Activated CD4-positive, alpha-beta memory T cell treated with anti-CD3 and anti-CD28 coated beads, Interleukin-2, amount 10 ng/mL, durations not matched to agents 7 days and 5 days (primary cell): ENCODE results near the gene APOBEC4. TPM values are rescaled to one million over a fixed set of nuclear protein-coding genes. Genes with fewer than 3 reads are reported as not detected.
"Not testable (repeated sequence)": the region's sequence is repeated elsewhere in the genome, so short reads cannot be mapped to it uniquely, and the experiment has no call there.

ENCODE experiments used
- CTCF ChIA-PET: fragments of 350-600 bp; sonication (Branson Sonifier 250); formaldehyde crosslinking; loops from one replicate; lab custom pipeline; 2021; ENCODE audit warnings: antibody characterized with exemption, inconsistent platforms; lab: Charles Lee
- POLR2A ChIA-PET: fragments of 350-600 bp; sonication (Branson Sonifier 250); formaldehyde crosslinking; loops from one replicate; lab custom pipeline; 2021; ENCODE audit warnings: antibody characterized with exemption; lab: Charles Lee
- DNase-seq: peaks from one replicate; pipeline ENCODE4 v3.0.0-alpha.2; 2020
- H3K27ac Mint-ChIP-seq: one replicate; pipeline ENCODE4 v1.8.0; 2021; ENCODE audit warnings: mild to moderate bottlenecking, mixed read lengths
- H3K27me3 Mint-ChIP-seq: one replicate; pipeline ENCODE4 v1.8.0; 2021; ENCODE audit warnings: mixed read lengths
- H3K36me3 Mint-ChIP-seq: one replicate; pipeline ENCODE4 v1.8.0; 2021; ENCODE audit warnings: low read depth, mixed read lengths
- H3K4me1 Mint-ChIP-seq: one replicate; pipeline ENCODE4 v1.8.0; 2021; ENCODE audit warnings: mixed read lengths
- H3K4me3 Mint-ChIP-seq: one replicate; pipeline ENCODE4 v1.8.0; 2021; ENCODE audit warnings: mild to moderate bottlenecking, mixed read lengths
- H3K9me3 Mint-ChIP-seq: one replicate; pipeline ENCODE4 v1.8.0; 2021; ENCODE audit warnings: mixed read lengths
- total RNA-seq, 2 experiments: library from RNA; stranded (reverse); gene quantifications; one replicate each; pipeline ENCODE4 v1.2.3, GENCODE V29; 2021

Gene APOBEC4
- total RNA-seq, 2 experiments from 2014 or later, result not detected

DNA sequence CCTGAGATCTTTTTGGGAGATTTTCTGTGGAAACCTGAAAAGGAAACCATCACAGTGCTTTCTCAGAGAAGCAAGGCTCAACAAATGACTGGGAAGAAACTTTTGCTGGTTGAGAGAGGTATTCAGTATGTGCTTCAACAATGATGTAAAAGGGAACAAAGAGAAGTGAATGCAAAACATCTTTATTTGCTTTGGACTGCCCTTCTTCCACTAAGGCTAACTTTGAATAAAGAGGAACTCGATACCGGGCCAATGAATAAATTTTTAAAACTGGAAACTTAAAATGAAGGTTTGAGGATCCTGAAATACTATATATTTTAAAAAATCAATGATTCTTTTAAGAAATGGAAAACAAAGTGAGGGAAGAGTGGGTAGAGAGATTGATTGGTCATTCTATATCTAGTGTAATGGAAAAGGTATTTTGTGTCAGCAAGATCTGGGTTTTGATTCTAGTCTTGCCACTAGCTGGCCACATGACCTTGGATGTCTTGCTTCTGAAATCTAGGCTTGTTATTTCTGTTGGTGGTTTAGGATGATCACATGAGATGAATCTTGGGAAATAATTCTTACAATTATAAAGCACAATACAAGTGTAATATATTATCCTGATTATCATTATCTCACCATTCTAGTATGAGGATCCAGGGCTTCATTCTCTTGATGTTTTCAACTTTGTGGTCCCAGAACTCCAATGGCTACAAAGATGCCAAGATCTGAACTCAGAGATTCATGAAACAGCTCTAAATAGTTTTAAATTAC, 34.6 kb upstream of the APOBEC4 start:
- H3K27me3 Mint-ChIP-seq, result peaks cover 10% of the 10 kb centered on the region
- H3K36me3 Mint-ChIP-seq, result no peaks in the 10 kb centered on the region
- H3K4me1 Mint-ChIP-seq, result no peaks in the 10 kb centered on the region
- H3K9me3 Mint-ChIP-seq, result no peaks in the 10 kb centered on the region
- ChIA-PET CTCF (interaction anchor here (1.6 to 5.3 kb wide), 2 partner anchors 34 to 228 kb away, joined by 5 to 71 read pairs; partner anchors contain the start of gene APOBEC4), POLR2A (no interaction called here)
- no peak overlapping the region for H3K27ac Mint-ChIP-seq
- H3K4me3 Mint-ChIP-seq, result no peak overlapping the region
- DNase-seq, result no peak

DNA sequence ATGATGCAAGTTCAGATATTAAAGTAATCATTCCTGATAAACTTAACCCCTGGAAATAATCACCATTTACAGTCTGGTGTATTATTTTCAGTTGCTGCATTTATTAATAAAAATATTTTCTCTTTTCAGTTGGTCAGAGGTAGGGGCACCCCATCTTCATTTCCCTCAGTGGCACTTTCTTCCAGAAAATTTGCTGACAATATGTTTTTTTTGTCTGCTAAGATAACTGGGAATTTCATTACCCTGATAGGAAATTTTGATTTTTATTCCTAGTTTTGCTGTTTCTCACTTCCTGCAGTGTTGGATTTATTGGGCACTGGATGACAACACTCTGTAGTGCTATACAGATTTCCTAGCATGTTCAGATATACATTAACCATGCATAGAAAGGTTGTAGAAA, 33.1 kb upstream of the APOBEC4 start:
- CTCF ChIA-PET, result interaction anchor here (0.8 to 5.3 kb wide), 5 partner anchors 20 to 247 kb away, joined by 3 to 71 read pairs (median 5); partner anchors contain the start of gene APOBEC4
- H3K27me3 Mint-ChIP-seq, result peaks cover 22% of the 10 kb centered on the region

DNA sequence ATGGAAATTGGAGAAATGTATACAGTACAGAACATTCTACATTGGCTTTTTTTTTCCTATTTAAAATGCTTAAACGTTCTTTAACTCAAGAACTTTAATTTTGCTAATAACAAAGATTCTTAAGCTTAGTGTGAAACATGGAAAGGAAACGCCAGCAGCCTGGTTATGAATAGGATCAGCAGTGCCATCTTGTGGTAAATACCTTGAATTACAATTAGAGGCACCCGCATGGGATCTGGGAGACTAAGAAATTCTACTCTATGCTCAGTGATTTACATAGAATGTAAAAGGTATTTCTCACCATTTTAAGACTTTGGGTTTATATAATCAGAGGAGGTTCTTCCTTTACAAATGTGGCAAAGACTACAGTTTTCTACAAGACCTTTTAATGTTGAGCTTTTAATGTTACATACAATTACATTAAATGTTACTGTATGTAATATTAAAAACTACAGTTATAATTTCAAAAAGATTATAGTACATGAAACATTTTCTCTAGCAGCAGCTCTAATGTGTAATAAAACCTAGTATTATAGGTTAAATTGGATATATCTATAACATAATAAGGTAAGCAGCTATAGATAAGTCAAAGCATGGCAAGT, 32.1 kb upstream of the APOBEC4 start:
- peaks cover 22% of the 10 kb centered on the region for H3K27me3 Mint-ChIP-seq
- POLR2A ChIA-PET, result interaction anchor here (1.0 kb wide), 2 partner anchors 223 to 231 kb away, joined by 3 to 4 read pairs; no protein-coding TSS in a partner anchor
- no peak overlapping the region for H3K27ac Mint-ChIP-seq
- no peak overlapping the region for H3K4me3 Mint-ChIP-seq
- CTCF ChIA-PET, result interaction anchor here (0.6 to 5.3 kb wide), 38 partner anchors 9 to 408 kb away, joined by 3 to 71 read pairs (median 3); partner anchors contain the start of gene APOBEC4
- H3K9me3 Mint-ChIP-seq, result no peaks in the 10 kb centered on the region
- H3K36me3 Mint-ChIP-seq, result no peaks in the 10 kb centered on the region
- no peaks in the 10 kb centered on the region for H3K4me1 Mint-ChIP-seq
- no peak for DNase-seq

More for the DNA sequence above, 33.1 kb upstream of the APOBEC4 start:
- DNase-seq, result no peak
- Mint-ChIP-seq H3K9me3 (no peaks in the 10 kb centered on the region), H3K36me3 (no peaks in the 10 kb centered on the region), H3K4me3 (no peak overlapping the region), H3K27ac (no peak overlapping the region), H3K4me1 (no peaks in the 10 kb centered on the region)
- POLR2A ChIA-PET, result interaction anchor here (1.0 kb wide), 1 partner anchor 230 kb away, joined by 4 read pairs; no protein-coding TSS in a partner anchor

DNA sequence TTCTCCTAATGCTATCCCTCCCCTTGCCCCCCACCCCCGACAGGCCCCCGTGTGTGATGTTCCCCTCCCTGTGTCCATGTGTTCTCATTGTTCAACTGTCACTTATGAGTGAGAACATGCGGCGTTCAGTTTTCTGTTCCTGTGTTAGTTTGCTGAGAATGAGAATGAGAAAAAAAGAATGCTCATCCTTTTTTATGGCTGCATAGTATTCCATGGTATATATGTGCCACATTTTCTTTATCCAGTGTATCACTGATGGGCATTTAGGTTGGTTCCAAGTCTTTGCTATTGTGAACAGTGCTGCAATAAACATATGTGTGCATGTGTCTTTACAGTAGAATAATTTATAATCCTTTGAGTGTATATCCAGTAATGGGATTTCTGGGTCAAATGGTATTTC, 26.2 kb upstream of the APOBEC4 start:
- H3K4me1 Mint-ChIP-seq, H3K36me3 Mint-ChIP-seq, H3K4me3 Mint-ChIP-seq, H3K9me3 Mint-ChIP-seq, DNase-seq, POLR2A ChIA-PET, H3K27ac Mint-ChIP-seq, CTCF ChIA-PET: not testable (repeated sequence)
- peaks cover 25% of the 10 kb centered on the region for H3K27me3 Mint-ChIP-seq

DNA sequence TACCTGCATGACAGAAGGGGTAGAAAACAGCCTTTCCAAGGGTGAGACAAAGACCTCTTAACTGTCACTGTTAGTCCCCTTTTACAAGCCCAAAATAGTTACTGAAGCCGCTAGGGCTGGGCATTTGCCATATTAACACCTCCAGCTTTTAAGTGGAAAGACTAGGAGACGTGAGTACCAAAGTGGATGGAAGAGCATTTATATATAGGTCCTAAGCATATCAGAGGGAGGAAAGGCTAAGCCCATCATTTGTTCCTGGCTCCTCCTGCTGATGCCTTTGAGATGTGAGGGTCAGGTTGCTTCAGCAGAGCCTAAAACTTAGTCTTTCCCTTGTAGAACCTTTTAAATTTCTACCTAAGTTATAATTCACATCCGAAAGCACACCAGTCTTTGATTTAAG, 25.7 kb upstream of the APOBEC4 start:
- Mint-ChIP-seq H3K4me1 (no peaks in the 10 kb centered on the region), H3K27ac (no peak overlapping the region), H3K4me3 (no peak overlapping the region), H3K9me3 (peaks cover 2% of the 10 kb centered on the region), H3K36me3 (no peaks in the 10 kb centered on the region), H3K27me3 (peaks cover 23% of the 10 kb centered on the region)
- ChIA-PET CTCF (no interaction called here), POLR2A (no interaction called here)
- no peak for DNase-seq

DNA sequence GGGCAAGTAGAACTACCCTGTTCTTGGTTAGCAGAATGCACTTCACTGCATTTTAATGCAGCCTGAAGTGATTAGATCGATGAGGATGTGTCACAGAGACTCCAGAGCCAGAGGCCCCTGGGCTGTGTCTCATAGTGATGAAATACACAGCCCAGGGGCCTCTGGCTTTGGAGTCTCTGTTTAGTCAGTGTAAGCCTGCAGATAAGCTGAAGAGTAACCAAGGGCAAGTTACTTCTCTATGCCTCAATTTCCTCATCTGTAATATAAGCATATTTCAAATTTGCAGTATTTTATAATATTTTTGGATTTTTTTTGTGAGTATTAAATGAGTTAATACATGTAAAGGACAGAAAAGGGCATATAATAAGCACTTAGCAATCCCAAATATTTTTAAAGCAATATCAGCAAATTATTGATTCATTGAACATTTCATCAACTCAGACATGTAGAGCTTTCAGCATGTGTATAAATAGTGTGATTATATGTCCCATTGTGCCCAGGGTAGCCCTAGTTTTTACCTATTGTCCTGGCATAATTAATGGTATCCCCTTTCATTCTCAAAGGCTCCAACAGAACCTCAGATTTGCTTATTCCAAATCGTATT, 23.6 kb upstream of the APOBEC4 start:
- Mint-ChIP-seq H3K36me3 (no peaks in the 10 kb centered on the region), H3K27me3 (peaks cover 9% of the 10 kb centered on the region), H3K4me1 (no peaks in the 10 kb centered on the region), H3K27ac (no peak overlapping the region), H3K4me3 (no peak overlapping the region), H3K9me3 (peaks cover 2% of the 10 kb centered on the region)
- ChIA-PET CTCF (interaction anchor here (1.9 to 2.0 kb wide), 2 partner anchors 8 to 21 kb away, joined by 5 to 12 read pairs; no protein-coding TSS in a partner anchor), POLR2A (no interaction called here)
- DNase-seq, result no peak

DNA sequence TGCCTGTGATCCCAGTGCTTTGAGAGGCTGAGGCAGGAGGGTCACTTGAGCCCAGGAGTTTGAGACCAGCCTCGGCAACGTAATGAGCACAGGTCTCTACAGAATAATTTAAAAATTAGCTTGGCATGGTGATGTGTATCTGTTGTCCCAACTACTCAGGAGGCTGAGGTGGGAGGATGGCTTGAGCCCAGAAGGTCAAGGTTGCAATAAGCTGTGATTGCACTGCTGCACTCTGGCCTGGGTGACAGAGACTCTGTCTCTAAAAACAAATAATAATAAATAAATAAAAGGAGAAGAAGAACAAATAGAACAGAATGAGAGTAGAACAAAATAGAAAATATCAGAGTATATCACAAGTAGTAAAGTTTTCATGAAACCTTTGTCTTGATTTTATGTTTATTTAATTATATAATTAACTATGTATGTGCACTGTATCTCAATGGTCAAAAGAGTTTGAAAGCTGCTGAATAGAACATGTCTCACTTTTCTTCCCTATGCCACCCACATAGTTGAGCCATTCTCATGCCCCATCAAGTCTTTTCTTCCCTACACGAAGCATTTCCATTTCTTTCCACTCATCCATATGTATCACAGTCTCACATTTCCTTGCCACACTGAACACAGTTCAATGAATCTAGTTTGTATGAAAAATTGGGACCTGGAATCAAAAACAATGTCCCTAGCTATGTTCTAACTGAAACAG, 22.9 kb upstream of the APOBEC4 start:
- Mint-ChIP-seq H3K4me1 (no peaks in the 10 kb centered on the region), H3K36me3 (no peaks in the 10 kb centered on the region), H3K27me3 (peaks cover 4% of the 10 kb centered on the region), H3K9me3 (peaks cover 2% of the 10 kb centered on the region), H3K4me3 (no peak overlapping the region), H3K27ac (no peak overlapping the region)
- no peak for DNase-seq
- CTCF ChIA-PET, result interaction anchor here (1.9 to 2.0 kb wide), 2 partner anchors 9 to 21 kb away, joined by 5 to 12 read pairs; no protein-coding TSS in a partner anchor
- POLR2A ChIA-PET, result no interaction called here

DNA sequence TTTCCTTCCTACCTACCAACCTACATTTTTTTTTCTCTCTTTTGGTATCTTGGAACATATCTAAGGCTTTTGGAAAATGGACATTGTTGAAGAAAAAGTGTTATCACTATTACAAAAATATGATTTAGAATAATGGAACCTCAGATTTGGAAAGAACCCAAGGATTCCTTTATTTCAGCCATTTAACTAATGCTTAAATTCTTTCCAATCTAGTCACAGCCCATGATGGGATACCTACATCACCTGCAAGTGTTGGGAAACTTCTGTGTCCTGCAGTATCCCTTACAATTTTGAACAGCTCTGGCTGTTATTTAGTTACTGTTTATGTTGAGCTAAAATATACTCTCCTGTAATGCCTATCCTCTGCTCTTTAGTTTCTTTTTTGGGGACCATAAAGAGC, 22.3 kb upstream of the APOBEC4 start:
- Mint-ChIP-seq H3K9me3 (peaks cover 2% of the 10 kb centered on the region), H3K4me3 (no peak overlapping the region), H3K36me3 (no peaks in the 10 kb centered on the region), H3K4me1 (no peaks in the 10 kb centered on the region), H3K27me3 (peaks cover 4% of the 10 kb centered on the region), H3K27ac (no peak overlapping the region)
- DNase-seq, result no peak
- ChIA-PET CTCF (interaction anchor here (1.9 to 2.0 kb wide), 2 partner anchors 9 to 20 kb away, joined by 5 to 12 read pairs; no protein-coding TSS in a partner anchor), POLR2A (no interaction called here)

DNA sequence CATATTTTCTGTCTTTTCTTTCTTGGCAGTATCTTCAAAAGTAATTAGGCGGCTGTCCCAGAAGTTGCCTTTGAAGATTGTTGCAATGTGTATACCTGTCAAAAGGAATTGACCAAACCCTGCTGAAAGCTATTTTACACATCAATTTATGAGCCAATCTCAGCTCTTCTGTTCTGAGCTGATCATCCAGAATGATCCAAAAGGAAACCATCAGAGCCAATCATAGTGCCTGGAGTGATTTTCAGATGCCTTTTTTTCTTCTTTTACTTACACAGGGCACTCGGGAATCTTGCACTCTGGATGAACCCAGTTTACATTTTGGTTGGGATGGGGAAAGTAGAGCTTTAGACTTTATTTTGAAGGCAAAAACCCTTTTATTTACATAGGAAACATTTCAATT, 21.8 kb upstream of the APOBEC4 start:
- no peak overlapping the region for H3K27ac Mint-ChIP-seq
- ChIA-PET POLR2A (no interaction called here), CTCF (interaction anchor here (1.9 to 2.0 kb wide), 2 partner anchors 10 kb away, joined by 9 to 12 read pairs; no protein-coding TSS in a partner anchor)
- no peaks in the 10 kb centered on the region for H3K4me1 Mint-ChIP-seq
- DNase-seq, result no peak
- no peak overlapping the region for H3K4me3 Mint-ChIP-seq
- peaks cover 2% of the 10 kb centered on the region for H3K9me3 Mint-ChIP-seq
- H3K36me3 Mint-ChIP-seq, result no peaks in the 10 kb centered on the region
- peaks cover 4% of the 10 kb centered on the region for H3K27me3 Mint-ChIP-seq

DNA sequence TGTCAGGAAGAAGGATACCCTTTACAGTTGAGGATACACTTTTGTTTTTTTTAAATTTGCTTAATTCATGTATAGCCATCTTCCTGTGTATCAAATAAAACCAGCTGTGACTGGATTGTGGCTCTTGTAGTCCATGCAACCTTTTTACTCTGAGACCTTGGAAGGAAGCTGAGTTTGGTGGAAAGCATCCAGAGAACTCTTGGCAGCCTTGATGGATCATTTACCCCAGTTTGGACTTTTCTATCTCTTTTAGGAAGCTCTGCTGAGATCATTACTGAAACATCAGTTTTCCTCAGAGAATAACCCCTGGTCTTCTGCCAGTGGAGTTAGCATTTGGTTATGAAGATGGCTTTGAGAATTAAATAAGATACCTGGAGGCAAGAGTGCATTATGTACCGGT, 21.2 kb upstream of the APOBEC4 start:
- Mint-ChIP-seq H3K36me3 (no peaks in the 10 kb centered on the region), H3K4me3 (no peak overlapping the region), H3K9me3 (no peaks in the 10 kb centered on the region), H3K4me1 (no peaks in the 10 kb centered on the region), H3K27ac (no peak overlapping the region), H3K27me3 (peaks cover 7% of the 10 kb centered on the region)
- ChIA-PET CTCF (interaction anchor here (2.0 kb wide), 1 partner anchor 10 kb away, joined by 9 read pairs; no protein-coding TSS in a partner anchor), POLR2A (no interaction called here)
- DNase-seq, result no peak

DNA sequence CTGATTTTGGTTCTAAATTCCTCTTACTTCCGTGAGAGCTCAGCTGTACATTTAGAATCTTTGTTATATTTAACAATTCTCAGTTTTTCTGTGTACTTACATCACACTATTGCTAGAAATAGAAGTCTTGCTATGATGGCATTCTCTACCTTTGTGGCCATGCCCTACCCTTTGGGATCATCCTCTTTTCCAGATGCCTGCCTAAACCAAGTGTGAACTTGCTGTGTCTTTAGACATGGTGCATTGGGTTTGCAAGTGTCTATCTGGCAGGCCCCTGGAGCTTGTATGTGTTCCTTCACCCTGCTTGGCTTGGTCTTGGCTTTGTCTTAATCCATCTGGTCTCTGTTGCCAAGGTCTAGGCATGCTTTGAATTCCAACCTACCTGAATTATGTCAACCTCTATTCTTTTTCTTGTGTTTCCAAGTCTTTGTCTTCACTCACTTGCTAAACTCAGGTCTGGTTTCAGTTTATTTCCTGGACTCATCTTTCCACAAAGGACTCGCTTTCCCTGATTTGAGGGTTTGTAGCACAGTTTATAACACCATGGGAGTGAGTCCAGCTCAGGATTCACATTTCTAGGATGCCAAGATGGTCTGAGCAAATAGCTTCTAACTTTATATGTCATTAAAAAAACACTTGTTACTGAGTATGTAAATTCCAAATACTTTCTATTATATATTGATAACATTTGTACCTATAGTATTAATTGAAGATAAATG, 20.6 kb upstream of the APOBEC4 start:
- H3K27ac Mint-ChIP-seq, result no peak overlapping the region
- no peaks in the 10 kb centered on the region for H3K36me3 Mint-ChIP-seq
- H3K27me3 Mint-ChIP-seq, result peaks cover 7% of the 10 kb centered on the region
- no peak for DNase-seq
- no peaks in the 10 kb centered on the region for H3K4me1 Mint-ChIP-seq
- CTCF ChIA-PET, result interaction anchor here (2.0 kb wide), 1 partner anchor 11 kb away, joined by 9 read pairs; no protein-coding TSS in a partner anchor
- H3K4me3 Mint-ChIP-seq, result no peak overlapping the region
- POLR2A ChIA-PET, result no interaction called here
- H3K9me3 Mint-ChIP-seq, result no peaks in the 10 kb centered on the region

DNA sequence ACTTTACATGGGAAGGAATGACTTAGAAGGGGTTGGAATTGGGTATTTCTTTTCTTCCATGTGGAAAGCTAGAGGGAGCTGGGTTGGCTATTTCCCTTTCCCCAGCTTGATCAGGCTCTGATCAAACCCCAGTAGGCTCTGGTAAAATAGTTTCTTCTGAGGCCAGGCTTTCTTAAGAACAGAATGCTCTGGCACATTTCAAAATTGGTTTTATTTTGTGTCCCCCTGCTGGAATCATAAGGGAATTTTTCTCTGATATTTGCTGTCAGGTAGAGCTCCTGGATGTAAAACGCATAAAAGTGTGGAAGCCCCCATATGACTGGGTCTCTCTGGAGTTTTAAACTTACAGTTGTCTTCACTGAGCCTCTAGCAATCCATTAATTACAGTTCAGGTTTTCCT, 17.1 kb upstream of the APOBEC4 start:
- ChIA-PET CTCF (interaction anchor here (0.9 to 2.1 kb wide), 2 partner anchors 14 to 15 kb away, joined by 3 to 7 read pairs; no protein-coding TSS in a partner anchor), POLR2A (no interaction called here)
- no peaks in the 10 kb centered on the region for H3K9me3 Mint-ChIP-seq
- DNase-seq, result no peak
- peaks cover 7% of the 10 kb centered on the region for H3K27me3 Mint-ChIP-seq
- H3K36me3 Mint-ChIP-seq, result no peaks in the 10 kb centered on the region
- no peak overlapping the region for H3K4me3 Mint-ChIP-seq
- no peaks in the 10 kb centered on the region for H3K4me1 Mint-ChIP-seq
- H3K27ac Mint-ChIP-seq, result no peak overlapping the region
